Peyer's patch (tissue), 4 donors: ENCODE measurements around the gene SIK2. TPM values are rescaled to one million over a fixed set of nuclear protein-coding genes. Genes with fewer than 3 reads are reported as not detected.

Experiments
- DNase-seq, 3 donors: peaks; one replicate each; pipeline ENCODE4 v3.0.0-alpha.2; 2017 to 2019
- H3K27ac ChIP-seq, 4 donors: fragments of 200-600 bp; sonication (generic); one replicate each; pipeline ENCODE4 v1.5.1; 2016 to 2019
- H3K27me3 ChIP-seq, 2 donors: fragments of 200-600 bp; sonication (generic); one replicate each; pipeline ENCODE4 v1.5.1; 2019
- H3K36me3 ChIP-seq, 3 donors: fragments of 200-600 bp; sonication (generic); one replicate each; pipeline ENCODE4 v1.5.1; 2016 to 2019
- H3K4me1 ChIP-seq, 4 donors: fragments of 200-600 bp; sonication (generic); one replicate each; pipeline ENCODE4 v1.5.1; 2016 to 2019
- H3K4me3 ChIP-seq, 4 donors: fragments of 200-600 bp; sonication (generic); 1 replicate in 3 of 4; 2 replicates in 1 of 4; pipeline ENCODE4 v1.5.1; 2016 to 2019; ENCODE audit warnings: mild to moderate bottlenecking in 1 of 4
- H3K9me3 ChIP-seq, 4 donors: fragments of 200-600 bp; sonication (generic); one replicate each; pipeline ENCODE4 v1.5.1; 2016 to 2019; ENCODE audit warnings: mild to moderate bottlenecking in 1 of 4
- CTCF ChIP-seq, 6 experiments: fragments of 450-650 bp in 4 of 6; fragments of 200-600 bp in 2 of 6; sonication (generic) in 1 of 6; IDR thresholded peaks; one replicate each; pipeline ENCODE4 v1.5.1; 2017 to 2019; ENCODE audit warnings: antibody characterized with exemption in 6 of 6, mild to moderate bottlenecking in 3 of 6, moderate library complexity in 1 of 6
- POLR2A ChIP-seq, 2 donors: fragments of 450-650 bp; IDR thresholded peaks; one replicate each; pipeline ENCODE4 v1.5.1; 2017; ENCODE audit warnings: antibody characterized with exemption in 2 of 2, mild to moderate bottlenecking in 2 of 2, moderate library complexity in 2 of 2
- total RNA-seq, 4 donors: library from RNA; depleted of rRNA; stranded (reverse); fragments of >200 nt; gene quantifications; one replicate each; pipeline ENCODE4 v1.1.0, GENCODE V29; 2016

SIK2 gene
- total RNA-seq, 4 donors from 2014 or later: 12.4 to 16.3 (median 14.4) TPM

GRCh38 chr11:111598559-111598958 lies 3.7 kb upstream of the SIK2 start:
- TF ChIP-seq CTCF (IDR thresholded peaks at IDR 0.05): no peak
- no peak for TF ChIP-seq POLR2A (IDR thresholded peaks at IDR 0.05)
- Histone ChIP-seq H3K27me3 (no peaks in the 10 kb centered on the region), H3K4me1 (peaks cover 0 to 4% (median under 1%) of the 10 kb centered on the region in 4 donors), H3K27ac (no peak overlapping the region), H3K4me3 (no peak overlapping the region), H3K9me3 (no peaks in the 10 kb centered on the region), H3K36me3 (no peaks in the 10 kb centered on the region)
- no peak for DNase-seq

- no peak for TF ChIP-seq CTCF (IDR thresholded peaks at IDR 0.05)
- TF ChIP-seq POLR2A (IDR thresholded peaks at IDR 0.05): no peak
- peaks cover 0 to 11% (median 5%) of the 10 kb centered on the region in 4 donors for H3K4me1 ChIP-seq
- peak overlapping the region; percentile 89 to 96 (median 94) for H3K27ac ChIP-seq
- H3K36me3 ChIP-seq: no peaks in the 10 kb centered on the region
- H3K9me3 ChIP-seq: no peaks in the 10 kb centered on the region
- no peaks in the 10 kb centered on the region for H3K27me3 ChIP-seq
- no peak for DNase-seq
- H3K4me3 ChIP-seq: peak overlapping the region; percentile 70 to 80 (median 76)
Measured at GRCh38 chr11:111601636-111601978, 642 bp upstream of the SIK2 start.

- no peaks in the 10 kb centered on the region for H3K9me3 ChIP-seq
- no peaks in the 10 kb centered on the region for H3K27me3 ChIP-seq
- no peak for DNase-seq
- peak overlapping the region; percentile 70 to 80 (median 76) for H3K4me3 ChIP-seq
- no peak for TF ChIP-seq POLR2A (IDR thresholded peaks at IDR 0.05)
- H3K27ac ChIP-seq: peak overlapping the region; percentile 89 to 96 (median 94)
- peaks cover 0 to 11% (median 5%) of the 10 kb centered on the region in 4 donors for H3K4me1 ChIP-seq
- no peaks in the 10 kb centered on the region for H3K36me3 ChIP-seq
Measured at GRCh38 chr11:111602865-111603610, 789 bp downstream of the SIK2 start.

GRCh38 chr11:111603611-111604130 lies 1.4 kb downstream of the SIK2 start:
- H3K27me3 ChIP-seq: no peaks in the 10 kb centered on the region
- peak overlapping the region; percentile 13 to 96 (median 92) for H3K27ac ChIP-seq
- no peak for TF ChIP-seq CTCF (IDR thresholded peaks at IDR 0.05)
- TF ChIP-seq POLR2A (IDR thresholded peaks at IDR 0.05): no peak
- H3K4me3 ChIP-seq: peak overlapping the region; percentile 70 to 80 (median 76)
- no peak for DNase-seq
- peaks cover 0 to 11% (median 5%) of the 10 kb centered on the region in 4 donors for H3K4me1 ChIP-seq
- no peaks in the 10 kb centered on the region for H3K36me3 ChIP-seq
- H3K9me3 ChIP-seq: no peaks in the 10 kb centered on the region

- Histone ChIP-seq H3K9me3 (no peaks in the 10 kb centered on the region), H3K27ac (no peak overlapping the region), H3K4me3 (peak overlapping the region in 2 of 4 donors; percentile 76 to 80), H3K4me1 (peaks cover 0 to 11% (median 5%) of the 10 kb centered on the region in 4 donors), H3K36me3 (no peaks in the 10 kb centered on the region), H3K27me3 (no peaks in the 10 kb centered on the region)
- DNase-seq: no peak
- TF ChIP-seq CTCF (IDR thresholded peaks at IDR 0.05) (peak in 5 of 6 experiments; percentile 48 to 82 (median 73)), POLR2A (IDR thresholded peaks at IDR 0.05) (no peak)
Measured at GRCh38 chr11:111604392-111605009, 2.3 kb downstream of the SIK2 start.

GRCh38 chr11:111605681-111606080 lies 3.4 kb downstream of the SIK2 start:
- TF ChIP-seq CTCF (IDR thresholded peaks at IDR 0.05) (no peak), POLR2A (IDR thresholded peaks at IDR 0.05) (no peak)
- DNase-seq: no peak
- Histone ChIP-seq H3K27ac (no peak overlapping the region), H3K9me3 (no peaks in the 10 kb centered on the region), H3K27me3 (no peaks in the 10 kb centered on the region), H3K36me3 (no peaks in the 10 kb centered on the region), H3K4me1 (peaks cover 0 to 11% (median 5%) of the 10 kb centered on the region in 4 donors), H3K4me3 (no peak overlapping the region)
